NCI-H446 (cell line): Measurements from ENCODE around the gene TIFAB.
"Not testable (repeated sequence)": the region's sequence is repeated elsewhere in the genome, so short reads cannot be mapped to it uniquely, and the experiment has no call there.

Experiments
- DNase-seq, 2 experiments: peaks; one replicate each; lab custom pipeline; 2025; lab: John Stamatoyannopoulos, UW

The TIFAB gene

GRCh38 chr5:135452321-135453030, at the start of gene TIFAB:
TSS of gene TIFAB (minus strand) at chr5:135452351. CDS start at chr5:135449939, 2,412 bp downstream.
- no peak for DNase-seq

GRCh38 chr5:135498637-135498995, 46.5 kb upstream of the TIFAB start:
- DNase-seq, result no peak

GRCh38 chr5:135497971-135498636, 46.0 kb upstream of the TIFAB start:
- DNase-seq, result peak; percentile 35 to 83

- DNase-seq, result not testable (repeated sequence)
Measured at GRCh38 chr5:135495531-135495930, 43.4 kb upstream of the TIFAB start.

- peak in 1 of 2 experiments; percentile 60 for DNase-seq
Measured at GRCh38 chr5:135494196-135494595, 42.0 kb upstream of the TIFAB start.

DNA sequence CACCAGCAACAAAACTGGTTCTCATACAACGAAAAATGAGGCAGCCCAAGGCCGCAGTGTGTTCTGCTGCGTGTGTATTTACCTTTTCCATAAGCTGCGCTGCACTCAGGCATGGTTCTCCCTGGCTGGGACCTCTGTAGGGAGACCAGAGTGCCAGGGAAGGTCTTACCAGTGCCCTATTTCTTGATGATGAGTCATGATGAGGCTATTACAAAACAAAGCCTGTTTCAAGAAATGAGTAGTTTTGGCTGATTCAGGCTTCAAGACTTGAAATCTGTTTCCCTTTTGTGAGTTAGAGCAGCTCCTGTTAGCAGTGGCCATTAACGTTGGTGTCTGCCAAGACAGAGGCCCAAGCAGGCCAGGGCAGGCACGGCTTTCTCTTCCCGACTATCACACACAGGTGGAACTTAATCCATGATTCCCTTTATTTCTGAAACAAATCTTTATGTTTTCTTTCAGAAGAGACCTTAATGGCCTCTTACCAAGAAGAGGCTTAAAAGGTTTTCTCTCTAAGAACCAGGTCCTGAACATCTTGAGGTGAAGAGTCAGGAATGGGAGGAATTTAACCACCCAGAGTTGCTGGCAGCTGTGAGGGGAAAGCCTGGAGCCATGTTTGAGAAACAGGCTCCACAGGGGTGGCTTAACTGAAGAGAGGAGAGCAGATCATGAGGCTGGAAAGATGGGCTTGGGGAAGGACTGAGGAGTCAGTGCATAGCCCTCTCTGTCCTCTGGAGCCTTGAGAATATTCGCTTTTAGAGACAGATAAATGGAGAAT, 41.4 kb upstream of the TIFAB start:
- peak; percentile 20 to 83 for DNase-seq

DNA sequence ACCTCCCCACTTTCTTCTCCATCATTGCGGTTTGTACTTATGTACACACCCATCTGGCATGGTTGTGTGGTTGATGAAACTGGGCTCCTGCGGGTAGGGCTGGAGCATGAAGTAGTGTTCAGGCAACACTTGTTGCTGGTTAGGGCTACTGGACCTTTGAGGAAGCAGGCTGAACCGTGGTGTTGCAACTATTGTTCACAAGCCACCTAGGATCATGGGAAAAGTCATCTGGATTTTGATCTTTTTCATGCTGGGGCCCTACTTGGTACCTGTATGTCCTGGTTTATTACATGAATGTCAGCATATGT, 40.1 kb upstream of the TIFAB start:
- no peak for DNase-seq

- DNase-seq, result no peak
Measured at GRCh38 chr5:135491552-135492318, 39.6 kb upstream of the TIFAB start.

GRCh38 chr5:135491038-135491551, 38.9 kb upstream of the TIFAB start:
- no peak for DNase-seq

- DNase-seq, result no peak
Measured at GRCh38 chr5:135490245-135491037, 38.3 kb upstream of the TIFAB start.

GRCh38 chr5:135489466-135490244, 37.5 kb upstream of the TIFAB start:
- DNase-seq, result no peak

DNA sequence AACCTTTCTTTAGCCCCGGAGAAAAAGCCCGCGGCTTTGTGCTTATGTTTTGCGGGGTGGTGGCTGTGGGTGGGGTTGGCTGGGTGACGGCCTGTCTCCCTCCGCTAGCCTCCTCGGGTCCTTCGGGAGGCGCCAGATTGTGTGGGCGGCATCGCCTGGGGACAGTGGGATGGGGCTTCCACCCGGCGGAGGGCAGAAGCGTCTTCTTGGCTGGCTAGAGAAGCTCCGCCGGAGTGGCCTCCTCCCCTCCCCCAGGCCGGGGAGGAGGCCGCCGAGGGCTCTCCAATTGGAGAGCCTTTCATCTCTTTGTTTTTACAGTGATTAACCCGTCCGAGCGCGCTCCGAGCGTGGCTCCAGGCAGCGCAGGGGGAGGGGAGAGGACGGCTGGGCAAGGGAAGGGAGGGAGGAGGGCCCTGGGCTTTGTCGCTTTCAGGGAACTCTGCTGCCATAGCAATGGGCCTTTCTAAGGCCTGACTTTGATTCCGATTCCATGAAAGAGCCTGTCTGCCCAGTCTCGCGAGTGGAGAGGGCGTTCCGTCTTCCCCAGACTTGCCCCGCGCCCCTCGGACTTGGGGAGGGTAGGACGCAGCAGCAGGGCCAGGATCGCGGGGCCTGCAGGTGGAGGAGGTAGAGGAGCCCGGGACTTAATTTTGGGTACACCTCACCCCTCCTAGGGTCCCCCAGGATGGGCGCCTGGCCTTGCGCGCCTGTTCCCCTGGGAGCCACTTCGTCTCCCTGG, 36.7 kb upstream of the TIFAB start:
- peak; percentile 63 to 82 for DNase-seq

GRCh38 chr5:135487839-135488514, 35.8 kb upstream of the TIFAB start:
- DNase-seq, result no peak

- peak in 1 of 2 experiments; percentile 12 for DNase-seq
Measured at GRCh38 chr5:135487037-135487395, 34.9 kb upstream of the TIFAB start.

DNA sequence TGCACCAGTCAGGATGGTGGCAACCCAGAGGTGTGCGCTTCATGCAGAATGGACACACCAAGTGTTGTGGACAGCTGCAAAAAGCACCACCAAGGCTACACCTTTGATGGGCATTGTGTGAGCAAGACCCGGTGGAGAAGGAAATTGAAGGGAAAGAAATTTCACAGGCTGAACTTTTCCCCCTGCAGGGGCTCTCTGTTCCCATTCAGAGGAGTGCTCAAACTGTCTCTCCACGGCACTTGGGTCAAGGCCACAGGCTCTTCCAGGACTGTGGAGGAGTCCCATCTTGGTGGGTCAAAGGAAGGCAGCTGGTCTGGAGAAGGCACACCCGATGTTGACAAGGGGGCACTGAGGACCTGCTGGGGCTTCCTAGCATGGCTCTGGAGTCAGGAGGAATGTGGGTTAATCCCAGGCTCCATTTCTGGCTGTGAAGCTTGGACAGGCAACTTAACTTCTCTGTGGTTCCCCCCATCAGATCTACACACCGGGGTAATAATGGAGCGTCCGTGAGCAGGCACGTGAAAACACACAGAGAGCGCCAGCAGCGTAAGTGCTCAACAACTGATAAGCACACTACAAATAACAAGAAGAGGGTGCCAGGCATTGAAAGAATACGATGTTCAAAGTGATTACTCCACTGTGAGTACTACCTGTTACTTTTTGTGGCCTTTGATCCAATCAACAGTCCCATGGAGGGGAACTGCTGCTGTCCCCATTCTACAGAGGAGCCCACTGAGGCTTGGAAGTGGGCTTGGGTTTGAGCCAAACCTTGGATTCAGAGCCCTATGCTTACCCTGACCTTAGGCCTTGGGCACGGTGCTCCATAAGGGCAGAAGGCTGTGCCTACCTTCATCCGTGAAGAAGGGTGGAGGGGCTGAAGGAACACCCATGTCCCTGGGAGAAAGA, 34.2 kb upstream of the TIFAB start:
- no peak for DNase-seq

- DNase-seq, result no peak
Measured at GRCh38 chr5:135484674-135485086, 32.5 kb upstream of the TIFAB start.

DNA sequence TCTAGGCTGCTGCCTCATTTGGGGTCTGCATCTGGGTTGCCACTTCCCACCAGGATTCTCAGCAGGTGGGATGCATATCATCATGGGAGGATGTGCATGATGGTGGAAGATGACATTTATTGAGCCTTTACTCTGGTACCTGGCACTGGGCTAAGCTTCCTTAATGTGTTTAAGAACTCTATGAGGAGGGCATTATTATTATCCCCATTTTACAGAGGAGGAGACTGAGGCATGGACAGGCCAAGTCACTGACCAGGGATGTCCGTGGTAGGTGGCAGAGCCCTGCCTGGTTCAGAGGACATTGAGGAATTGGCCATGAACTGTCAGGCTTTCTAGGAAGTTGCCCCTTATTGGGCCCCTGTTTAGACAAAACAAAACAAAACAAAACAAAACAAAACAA, 31.1 kb upstream of the TIFAB start:
- no peak for DNase-seq

- DNase-seq, result no peak
Measured at GRCh38 chr5:135482381-135482933, 30.3 kb upstream of the TIFAB start.
